Panc1 (cell line): ENCODE results near the gene AMD1. TPM values are rescaled to one million over a fixed set of nuclear protein-coding genes. Genes with fewer than 3 reads are reported as not detected.

Source experiments
- ATAC-seq: fragments of 200-7000 bp; cut with Tn5 transposase; 2 replicates; pipeline ENCODE4 v1.9.1; 2020; ENCODE audit warnings: mild to moderate bottlenecking, moderate library complexity
- BruUV-seq: library from RNA; stranded (reverse); fragments of 400-500 nt; replicated peaks from 2 replicates; lab custom pipeline; 2021; lab: Mats Ljungman, UMichigan
- CTCF ChIA-PET: fragments of 300-600 bp; sonication (Branson Sonifier 250); formaldehyde crosslinking; loops from one replicate; lab custom pipeline; 2022; ENCODE audit warnings: antibody characterized with exemption; lab: Charles Lee
- POLR2A ChIA-PET: fragments of 300-600 bp; sonication (Branson Sonifier 250); formaldehyde crosslinking; loops from one replicate; lab custom pipeline; 2022; ENCODE audit warnings: antibody characterized with exemption; lab: Charles Lee
- DNase-seq: peaks from one replicate; pipeline ENCODE4 v3.0.0-alpha.2; 2010; ENCODE audit warnings: low read depth, low spot score
- H3K27ac ChIP-seq: 2 replicates; pipeline ENCODE4 v1.5.1; 2011; ENCODE audit warnings: mild to moderate bottlenecking, low read length, inconsistent platforms
- H3K27me3 ChIP-seq: fragments of 200-500 bp; sonication (Bioruptor generic); 2 replicates; pipeline ENCODE4 v1.6.0; 2014; ENCODE audit warnings: low read length, inconsistent platforms; ENCODE audit not compliant: control insufficient read depth, insufficient read depth
- H3K36me3 ChIP-seq: fragments of 200-500 bp; sonication (Bioruptor generic); 2 replicates; pipeline ENCODE4 v1.5.1; 2014; ENCODE audit warnings: inconsistent platforms, mild to moderate bottlenecking, low read length, moderate library complexity; ENCODE audit not compliant: control insufficient read depth, insufficient read depth
- H3K4me1 ChIP-seq: 2 replicates; pipeline ENCODE4 v1.5.1; 2011; ENCODE audit warnings: inconsistent platforms, mild to moderate bottlenecking, low read length, moderate library complexity; ENCODE audit not compliant: control insufficient read depth, insufficient read depth
- H3K4me3 ChIP-seq, 2 experiments: 2 replicates each; pipeline ENCODE4 v1.5.1; 2011 to 2012; ENCODE audit warnings: low read depth in 2 of 2, low read length in 2 of 2, mild to moderate bottlenecking in 2 of 2, inconsistent platforms in 1 of 2, moderate library complexity in 1 of 2
- H3K9me3 ChIP-seq: fragments of 200-500 bp; sonication (Bioruptor generic); 2 replicates; pipeline ENCODE4 v1.5.1; 2014; ENCODE audit warnings: low read depth, mild to moderate bottlenecking, inconsistent platforms, low read length, moderate library complexity; ENCODE audit not compliant: control insufficient read depth, insufficient read depth
- CTCF ChIP-seq: fragments of 450-650 bp; IDR thresholded peaks from 2 replicates; pipeline ENCODE4 v1.5.1; 2017; ENCODE audit warnings: mild to moderate bottlenecking
- POLR2AphosphoS5 ChIP-seq: IDR thresholded peaks from 2 replicates; pipeline ENCODE4 v1.6.1; 2012; ENCODE audit warnings: mild to moderate bottlenecking, low read depth, low read length, moderate library complexity
- REST ChIP-seq, 2 experiments: IDR thresholded peaks; 2 replicates each; pipeline ENCODE4 v1.6.1; 2011 to 2012; ENCODE audit warnings: low read depth in 2 of 2, control low read depth in 1 of 2, low read length in 1 of 2, mild to moderate bottlenecking in 1 of 2, moderate library complexity in 1 of 2; ENCODE audit not compliant: insufficient read depth in 1 of 2
- SIN3A ChIP-seq: IDR thresholded peaks from 2 replicates; pipeline ENCODE4 v1.6.1; 2012; ENCODE audit warnings: low read depth, mild to moderate bottlenecking, low read length, moderate library complexity, borderline replicate concordance; ENCODE audit not compliant: insufficient read depth
- TCF7L2 ChIP-seq: IDR thresholded peaks from 2 replicates; pipeline ENCODE4 v1.6.1; 2011; ENCODE audit warnings: mild to moderate bottlenecking, low read depth, low read length, inconsistent platforms
- in situ Hi-C: cut with HindIII; loops from 2 replicates; pipeline ENCODE4 v1.10.0; 2016; ENCODE audit warnings: low sequenced_read_pairs, low pct_unique_long_range_greater_than_20kb
- intact Hi-C: fragments of 100-400 bp; cut with micrococcal nuclease; formaldehyde crosslinking; loops from one replicate; pipeline ENCODE4 v1.10.0; 2022; ENCODE audit not compliant: unreplicated experiment
- total RNA-seq: library from RNA; stranded (reverse); gene quantifications from one replicate; pipeline ENCODE4 v1.2.1, GENCODE V29; 2021; ENCODE audit not compliant: unreplicated experiment

Gene AMD1
- total RNA-seq, 1 experiment from 2014 or later, result 81.7 TPM

GRCh38 chr6:110895907-110896608 is 21.5 kb downstream of the AMD1 start:
- Histone ChIP-seq H3K36me3 (peaks cover 50% of the 10 kb centered on the region), H3K9me3 (no peaks in the 10 kb centered on the region), H3K27ac (no peak overlapping the region), H3K4me1 (no peaks in the 10 kb centered on the region), H3K4me3 (no peak overlapping the region), H3K27me3 (no peaks in the 10 kb centered on the region)
- POLR2A ChIA-PET, result no interaction called here
- BruUV-seq, result no TSS peak
- TF ChIP-seq REST (IDR thresholded peaks at IDR 0.05; ENCODE audit: insufficient read depth in 1 of 2, low read depth in 2 of 2, low read length in 1 of 2) (no peak), POLR2AphosphoS5 (no peak)
- in situ Hi-C loops, result no loop called here
- CTCF ChIA-PET, result no interaction called here
- ATAC-seq (no peak), DNase-seq (no peak)
- intact Hi-C loops, result no loop called here

GRCh38 chr6:110897433-110897832 is 22.8 kb downstream of the AMD1 start:
- intact Hi-C loops (no loop called here), in situ Hi-C loops (no loop called here)
- ATAC-seq, result no peak
- Histone ChIP-seq H3K36me3 (peaks cover 40% of the 10 kb centered on the region), H3K27me3 (no peaks in the 10 kb centered on the region), H3K27ac (no peak overlapping the region), H3K4me1 (no peaks in the 10 kb centered on the region), H3K9me3 (no peaks in the 10 kb centered on the region), H3K4me3 (no peak overlapping the region)
- BruUV-seq, result no TSS peak
- DNase-seq, result no peak
- TF ChIP-seq TCF7L2 (no peak), CTCF (no peak)
- CTCF ChIA-PET, result no interaction called here
- POLR2A ChIA-PET, result interaction anchor here (0.7 to 1.0 kb wide), 2 partner anchors 21 to 47 kb away, joined by 3 to 7 read pairs; no protein-coding TSS in a partner anchor

GRCh38 chr6:110898111-110898510 is 23.5 kb downstream of the AMD1 start:
- peaks cover 33% of the 10 kb centered on the region for H3K36me3 ChIP-seq
- in situ Hi-C loops (no loop called here), intact Hi-C loops (no loop called here)
- H3K27me3 ChIP-seq, result no peaks in the 10 kb centered on the region
- POLR2A ChIA-PET, result interaction anchor here (0.7 to 1.2 kb wide), 3 partner anchors 22 to 46 kb away, joined by 3 to 7 read pairs (median 4); partner anchors contain the start of gene AMD1
- H3K4me3 ChIP-seq, result no peak overlapping the region
- CTCF ChIA-PET, result interaction anchor here (0.8 kb wide), 1 partner anchor 216 kb away, joined by 6 read pairs; no protein-coding TSS in a partner anchor
- H3K4me1 ChIP-seq, result no peaks in the 10 kb centered on the region
- H3K9me3 ChIP-seq, result 0 out of 2 replicates have a peak, but pooled peaks cover 1% of the 10 kb centered on the region
- H3K27ac ChIP-seq, result no peak overlapping the region
- no peak for TF ChIP-seq SIN3A
- no peak for TF ChIP-seq POLR2AphosphoS5
- no peak for TF ChIP-seq CTCF
- DNase-seq, result no peak
- ATAC-seq, result no peak
- BruUV-seq, result no TSS peak
